ENCODE measurements around the gene KLHL22.
"Not testable (repeated sequence)": the region's sequence is repeated elsewhere in the genome, so short reads cannot be mapped to it uniquely, and the experiment has no call there.

Gene KLHL22

GRCh38 chr22:20420157-20420842 lies 75.3 kb downstream of the KLHL22 start:
- no peak for TF ChIP-seq CTCF (conservative IDR thresholded peaks at IDR 0.05; ENCODE audit: control insufficient read depth, insufficient read depth, low read depth, low read length)
- no peak for DNase-seq (ENCODE audit: low read depth)

GRCh38 chr22:20419664-20419951 lies 76.0 kb downstream of the KLHL22 start:
- TF ChIP-seq CTCF (conservative IDR thresholded peaks at IDR 0.05; ENCODE audit: control insufficient read depth, insufficient read depth, low read depth, low read length) = no peak
- no peak for DNase-seq (ENCODE audit: low read depth)
- H3K4me3 ChIP-seq (ENCODE audit: control insufficient read depth, low read depth, low read length) = no peak overlapping the region

More at GRCh38 chr22:20420157-20420842, 75.3 kb downstream of the KLHL22 start:
- H3K4me3 ChIP-seq (ENCODE audit: control insufficient read depth, low read depth, low read length) = no peak overlapping the region

- peak overlapping the region; percentile 47 for H3K4me3 ChIP-seq (ENCODE audit: control insufficient read depth, low read depth, low read length)
- DNase-seq (ENCODE audit: low read depth) = peak; percentile 79
- TF ChIP-seq CTCF (conservative IDR thresholded peaks at IDR 0.05; ENCODE audit: control insufficient read depth, insufficient read depth, low read depth, low read length) = peak; percentile 73
Observed at GRCh38 chr22:20418211-20418788, 77.3 kb downstream of the KLHL22 start.

- H3K4me3 ChIP-seq (ENCODE audit: control insufficient read depth, low read depth, low read length); DNase-seq (ENCODE audit: low read depth): not testable (repeated sequence)
Observed at GRCh38 chr22:20415699-20416098, 79.9 kb downstream of the KLHL22 start.

- H3K4me3 ChIP-seq (ENCODE audit: control insufficient read depth, low read depth, low read length); DNase-seq (ENCODE audit: low read depth): not testable (repeated sequence)
Observed at GRCh38 chr22:20415241-20415640, 80.4 kb downstream of the KLHL22 start.

GRCh38 chr22:20414450-20414849 lies 81.1 kb downstream of the KLHL22 start:
- H3K4me3 ChIP-seq (ENCODE audit: control insufficient read depth, low read depth, low read length) = no peak overlapping the region
- TF ChIP-seq CTCF (conservative IDR thresholded peaks at IDR 0.05; ENCODE audit: control insufficient read depth, insufficient read depth, low read depth, low read length) = no peak
- no peak for DNase-seq (ENCODE audit: low read depth)

- no peak for TF ChIP-seq CTCF (conservative IDR thresholded peaks at IDR 0.05; ENCODE audit: control insufficient read depth, insufficient read depth, low read depth, low read length)
- no peak overlapping the region for H3K4me3 ChIP-seq (ENCODE audit: control insufficient read depth, low read depth, low read length)
- no peak for DNase-seq (ENCODE audit: low read depth)
Observed at GRCh38 chr22:20414059-20414440, 81.5 kb downstream of the KLHL22 start.

All from fibroblast of mammary gland (primary cell).